GM19372 (cell line): ENCODE results near the gene MAPK4.
"Not testable (repeated sequence)": the region's sequence is repeated elsewhere in the genome, so short reads cannot be mapped to it uniquely, and the experiment has no call there.

Experiments
- ATAC-seq: cut with Tn5 transposase; IDR thresholded peaks from one replicate; pipeline ENCODE4 v1.9.1; 2021; ENCODE audit warnings: mild to moderate bottlenecking, low read depth, moderate library complexity; ENCODE audit not compliant: unreplicated experiment

MAPK4 gene

GRCh38 chr18:50573196-50573595 lies 13.3 kb downstream of the MAPK4 start:
- not testable (repeated sequence) for ATAC-seq

GRCh38 chr18:50573679-50574078 lies 13.8 kb downstream of the MAPK4 start:
- ATAC-seq: no peak

- ATAC-seq: no peak
Measured at GRCh38 chr18:50578030-50578429, 18.1 kb downstream of the MAPK4 start.

GRCh38 chr18:50578651-50579050 lies 18.8 kb downstream of the MAPK4 start:
- ATAC-seq: no peak

GRCh38 chr18:50579061-50579774 lies 19.3 kb downstream of the MAPK4 start:
- ATAC-seq: no peak

GRCh38 chr18:50581517-50581916 lies 21.6 kb downstream of the MAPK4 start:
- ATAC-seq: no peak

- ATAC-seq: no peak
Measured at GRCh38 chr18:50582500-50582899, 22.6 kb downstream of the MAPK4 start.

- ATAC-seq: no peak
Measured at GRCh38 chr18:50586710-50587109, 26.8 kb downstream of the MAPK4 start.

GRCh38 chr18:50590593-50590992 lies 30.7 kb downstream of the MAPK4 start:
- ATAC-seq: no peak

GRCh38 chr18:50594012-50594411 lies 34.1 kb downstream of the MAPK4 start:
- no peak for ATAC-seq

- no peak for ATAC-seq
Measured at GRCh38 chr18:50594942-50595341, 35.1 kb downstream of the MAPK4 start.

- no peak for ATAC-seq
Measured at GRCh38 chr18:50602466-50602865, 42.6 kb downstream of the MAPK4 start.

GRCh38 chr18:50606609-50607008 lies 46.7 kb downstream of the MAPK4 start:
- no peak for ATAC-seq

GRCh38 chr18:50607378-50607926 lies 47.6 kb downstream of the MAPK4 start:
- no peak for ATAC-seq

GRCh38 chr18:50609171-50609570 lies 49.3 kb downstream of the MAPK4 start:
- ATAC-seq: not testable (repeated sequence)

GRCh38 chr18:50610349-50610748 lies 50.5 kb downstream of the MAPK4 start:
- ATAC-seq: no peak

- ATAC-seq: no peak
Measured at GRCh38 chr18:50611529-50611941, 51.6 kb downstream of the MAPK4 start.

GRCh38 chr18:50614838-50615237 lies 55.0 kb downstream of the MAPK4 start:
- no peak for ATAC-seq

GRCh38 chr18:50616484-50617048 lies 56.7 kb downstream of the MAPK4 start:
- no peak for ATAC-seq

GRCh38 chr18:50619861-50620275 lies 60.0 kb downstream of the MAPK4 start:
- no peak for ATAC-seq

- no peak for ATAC-seq
Measured at GRCh38 chr18:50620319-50620718, 60.4 kb downstream of the MAPK4 start.

GRCh38 chr18:50621366-50621765 lies 61.5 kb downstream of the MAPK4 start:
- no peak for ATAC-seq
